Endothelial cell of umbilical vein (primary cell): ENCODE results near the gene AKAP13. TPM values are rescaled to one million over a fixed set of nuclear protein-coding genes. Genes with fewer than 3 reads are reported as not detected.

Experiments used
- BruUV-seq: library from RNA; stranded (reverse); fragments of 400-500 nt; replicated peaks from 2 replicates; lab custom pipeline; 2021; lab: Mats Ljungman, UMichigan
- CTCF ChIA-PET: fragments of 300-600, 350-600 bp; sonication (Branson Sonifier 250); formaldehyde crosslinking; loops from one replicate; lab custom pipeline; 2021; ENCODE audit warnings: antibody characterized with exemption, inconsistent platforms; lab: Charles Lee
- POLR2A ChIA-PET: fragments of 300-600, 350-600 bp; sonication (Branson Sonifier 250); formaldehyde crosslinking; loops from one replicate; lab custom pipeline; 2021; ENCODE audit warnings: antibody characterized with exemption, inconsistent platforms; lab: Charles Lee
- DNase-seq: peaks from one replicate; pipeline ENCODE4 v3.0.0-alpha.2; 2011; ENCODE audit warnings: low read depth, low spot score
- FAIRE-seq: peaks from 2 replicates; lab custom pipeline; 2011; peaks lifted over from hg19 to GRCh38; lab: Jason Lieb, UNC
- H2AFZ ChIP-seq: 2 replicates; pipeline ENCODE4 v1.6.0; 2012; ENCODE audit warnings: low read depth, low read length, control low read depth, inconsistent platforms
- H3K27ac ChIP-seq: 2 replicates; pipeline ENCODE4 v1.5.1; 2011; ENCODE audit warnings: low read depth, mild to moderate bottlenecking, control low read depth, low read length, moderate library complexity; ENCODE audit not compliant: insufficient read depth
- H3K27me3 ChIP-seq, 2 experiments: 2 replicates each; pipeline versions ENCODE4 v1.6.0 to v1.6.1; 2011; ENCODE audit warnings: low read length in 2 of 2, mixed read lengths in 1 of 2; ENCODE audit not compliant: control insufficient read depth in 2 of 2, insufficient read depth in 2 of 2
- H3K36me3 ChIP-seq, 2 experiments: 2 replicates in 1 of 2; 3 replicates in 1 of 2; pipeline ENCODE4 v1.5.1; 2011; ENCODE audit warnings: low read length in 2 of 2, mild to moderate bottlenecking in 1 of 2, moderate library complexity in 1 of 2; ENCODE audit not compliant: control insufficient read depth in 2 of 2, insufficient read depth in 2 of 2; ENCODE audit errors: extremely low read depth in 1 of 2
- H3K4me1 ChIP-seq: 3 replicates; pipeline ENCODE4 v1.5.1; 2011; ENCODE audit warnings: mild to moderate bottlenecking, low read length; ENCODE audit not compliant: control insufficient read depth, insufficient read depth; ENCODE audit errors: extremely low read depth
- H3K4me2 ChIP-seq: 2 replicates; pipeline ENCODE4 v1.6.1; 2011; ENCODE audit warnings: low read length, control low read depth, mixed read lengths; ENCODE audit not compliant: insufficient read depth
- H3K4me3 ChIP-seq, 3 experiments: fragments of 200-600 bp in 1 of 3; sonication (generic), shearing (Covaris generic) in 1 of 3; replicated peaks in 1 of 3; 2 replicates each; pipeline ENCODE4 v1.5.1; 2011 to 2016; ENCODE audit warnings: control low read depth in 3 of 3, low read length in 3 of 3, mild to moderate bottlenecking in 2 of 3, inconsistent platforms in 1 of 3, low read depth in 1 of 3, moderate library complexity in 1 of 3; ENCODE audit not compliant: insufficient read depth in 1 of 3
- H3K79me2 ChIP-seq: 2 replicates; pipeline ENCODE4 v1.6.0; 2012; ENCODE audit warnings: low read length, inconsistent platforms; ENCODE audit not compliant: control insufficient read depth, insufficient read depth
- H3K9ac ChIP-seq: replicated peaks from 2 replicates; pipeline ENCODE3; 2011; ENCODE audit warnings: low read length, control low read depth; ENCODE audit not compliant: insufficient read depth; ENCODE audit errors: extremely low read depth
- H3K9me1 ChIP-seq: replicated peaks from 3 replicates; pipeline ENCODE4 v1.6.0; 2011; ENCODE audit warnings: mild to moderate bottlenecking, low read length; ENCODE audit not compliant: control insufficient read depth, insufficient read depth; ENCODE audit errors: extremely low read depth
- H3K9me3 ChIP-seq: replicated peaks from 2 replicates; pipeline ENCODE4 v1.5.1; 2012; ENCODE audit warnings: low read length, inconsistent platforms; ENCODE audit not compliant: control insufficient read depth, insufficient read depth
- H4K20me1 ChIP-seq: replicated peaks from 2 replicates; pipeline ENCODE3; 2011; ENCODE audit warnings: mild to moderate bottlenecking, low read length; ENCODE audit not compliant: control insufficient read depth, insufficient read depth; ENCODE audit errors: extremely low read depth
- EZH2 ChIP-seq: IDR thresholded peaks from 2 replicates; pipeline ENCODE4 v1.6.1; 2012; ENCODE audit warnings: borderline replicate concordance, low read depth, mild to moderate bottlenecking, moderate library complexity, low read length, inconsistent platforms; ENCODE audit not compliant: severe bottlenecking
- FOS ChIP-seq: IDR thresholded peaks from 2 replicates; pipeline ENCODE4 v1.6.1; 2011; ENCODE audit warnings: mild to moderate bottlenecking, low read length, moderate library complexity, borderline replicate concordance; ENCODE audit not compliant: insufficient read depth
- GATA2 ChIP-seq: IDR thresholded peaks from 2 replicates; pipeline ENCODE4 v1.7.0; 2011; ENCODE audit warnings: low read depth, mild to moderate bottlenecking, moderate library complexity, mixed read lengths, low read length; ENCODE audit not compliant: insufficient read length, insufficient read depth
- JUN ChIP-seq: IDR thresholded peaks from 2 replicates; pipeline ENCODE4 v1.6.1; 2011; ENCODE audit warnings: borderline replicate concordance, low read depth; ENCODE audit not compliant: insufficient read length, insufficient read depth
- MYC ChIP-seq: IDR thresholded peaks from one replicate; pipeline ENCODE4 v1.6.1; 2011; ENCODE audit warnings: mild to moderate bottlenecking, low read depth, low read length
- POLR2A ChIP-seq: IDR thresholded peaks from 2 replicates; pipeline ENCODE4 v1.6.1; 2012; ENCODE audit warnings: low read depth, mild to moderate bottlenecking, control low read depth, low read length
- POLR2AphosphoS5 ChIP-seq: IDR thresholded peaks from 2 replicates; pipeline ENCODE4 v1.6.1; 2012; ENCODE audit warnings: low read depth, mild to moderate bottlenecking, control low read depth, low read length, moderate library complexity; ENCODE audit not compliant: insufficient read depth
- dilution Hi-C: fragments of 300-500 bp; cut with MboI; formaldehyde crosslinking; loops from one replicate; pipeline ENCODE4 v1.15.0; 2019; ENCODE audit warnings: low sequenced_read_pairs; ENCODE audit not compliant: extremely low pct_ligation_motif_present
- intact Hi-C: fragments of 100-400 bp; cut with micrococcal nuclease; formaldehyde crosslinking; loops from one replicate; pipeline ENCODE4 v1.10.0; 2022
- polyA plus RNA-seq, 4 experiments: library from polyadenylated mRNA; depleted of rRNA in 3 of 4; stranded (reverse) in 3 of 4; unstranded in 1 of 4; fragments of >200 nt; gene quantifications; 2 replicates each; pipeline versions ENCODE4 v1.2.1 to v1.2.3, GENCODE V29; 2011 to 2012; ENCODE audit warnings: missing spikeins in 1 of 4
- total RNA-seq: library from RNA; stranded (reverse); gene quantifications from 2 replicates; pipeline ENCODE4 v1.2.3, GENCODE V29; 2021
- TF ChIP-seq, protein P1 (sequence below): IDR thresholded peaks from 2 replicates; pipeline ENCODE4 v1.6.1; 2011; ENCODE audit not compliant: insufficient read depth, insufficient read length
- TF ChIP-seq, protein P2 (sequence below), 2 donors: IDR thresholded peaks; 1 replicate in 1 of 2; 2 replicates in 1 of 2; pipeline ENCODE4 v1.5.1; 2011; ENCODE audit warnings: low read length in 2 of 2, mild to moderate bottlenecking in 2 of 2, moderate library complexity in 2 of 2, control low read depth in 1 of 2, inconsistent platforms in 1 of 2, low read depth in 1 of 2; ENCODE audit not compliant: insufficient read depth in 1 of 2; ENCODE audit errors: extremely low read depth in 1 of 2

AKAP13 gene
- total and polyA plus RNA-seq, 2 donors (not counting 3 experiments of a cell fraction or from before 2014, with no cell fraction given): 22.8 to 87.8 TPM

DNA sequence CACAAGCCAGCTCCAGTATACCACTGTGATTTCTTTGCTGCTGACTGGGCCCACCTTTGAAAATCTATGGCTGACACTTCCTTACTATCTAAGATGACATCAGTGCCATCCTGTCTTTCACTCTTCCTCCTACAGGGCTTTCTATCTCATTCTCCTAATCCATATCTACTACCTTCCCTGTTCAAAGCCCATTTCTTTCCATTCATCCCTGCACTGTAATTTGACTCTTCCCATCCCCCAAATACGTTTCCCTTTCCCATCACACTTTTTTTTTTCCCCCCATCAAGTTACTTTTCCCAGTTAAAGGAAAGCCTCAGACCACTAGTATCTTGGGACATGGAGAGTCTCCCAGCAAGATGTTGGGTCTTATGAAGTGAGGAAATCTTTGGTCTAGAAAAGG is 136.7 kb downstream of the AKAP13 start:
- no peak for DNase-seq
- ChIA-PET CTCF (no interaction called here), POLR2A (no interaction called here)
- Histone ChIP-seq H3K79me2 (peaks cover 22% of the 10 kb centered on the region), H3K27me3 (no peaks in the 10 kb centered on the region), H2AFZ (no peak overlapping the region), H3K4me3 (no peak overlapping the region), H4K20me1 (peaks cover 5% of the 10 kb centered on the region), H3K4me2 (no peak overlapping the region), H3K9ac (no peak overlapping the region), H3K27ac (no peak overlapping the region), H3K36me3 (no peaks in the 10 kb centered on the region), H3K4me1 (no peaks in the 10 kb centered on the region), H3K9me1 (no peaks in the 10 kb centered on the region), H3K9me3 (no peaks in the 10 kb centered on the region)
- intact Hi-C loops (no loop called here), dilution Hi-C loops (no loop called here)
- no peak for FAIRE-seq
- BruUV-seq: no TSS peak
- TF ChIP-seq POLR2AphosphoS5 (no peak), POLR2A (no peak), MYC (no peak), JUN (no peak), FOS (no peak), EZH2 (no peak), GATA2 (no peak)
- TF ChIP-seq, protein P1, sequence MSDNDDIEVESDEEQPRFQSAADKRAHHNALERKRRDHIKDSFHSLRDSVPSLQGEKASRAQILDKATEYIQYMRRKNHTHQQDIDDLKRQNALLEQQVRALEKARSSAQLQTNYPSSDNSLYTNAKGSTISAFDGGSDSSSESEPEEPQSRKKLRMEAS: no peak
- TF ChIP-seq, protein P2, sequence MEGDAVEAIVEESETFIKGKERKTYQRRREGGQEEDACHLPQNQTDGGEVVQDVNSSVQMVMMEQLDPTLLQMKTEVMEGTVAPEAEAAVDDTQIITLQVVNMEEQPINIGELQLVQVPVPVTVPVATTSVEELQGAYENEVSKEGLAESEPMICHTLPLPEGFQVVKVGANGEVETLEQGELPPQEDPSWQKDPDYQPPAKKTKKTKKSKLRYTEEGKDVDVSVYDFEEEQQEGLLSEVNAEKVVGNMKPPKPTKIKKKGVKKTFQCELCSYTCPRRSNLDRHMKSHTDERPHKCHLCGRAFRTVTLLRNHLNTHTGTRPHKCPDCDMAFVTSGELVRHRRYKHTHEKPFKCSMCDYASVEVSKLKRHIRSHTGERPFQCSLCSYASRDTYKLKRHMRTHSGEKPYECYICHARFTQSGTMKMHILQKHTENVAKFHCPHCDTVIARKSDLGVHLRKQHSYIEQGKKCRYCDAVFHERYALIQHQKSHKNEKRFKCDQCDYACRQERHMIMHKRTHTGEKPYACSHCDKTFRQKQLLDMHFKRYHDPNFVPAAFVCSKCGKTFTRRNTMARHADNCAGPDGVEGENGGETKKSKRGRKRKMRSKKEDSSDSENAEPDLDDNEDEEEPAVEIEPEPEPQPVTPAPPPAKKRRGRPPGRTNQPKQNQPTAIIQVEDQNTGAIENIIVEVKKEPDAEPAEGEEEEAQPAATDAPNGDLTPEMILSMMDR (IDR thresholded peaks at IDR 0.05; ENCODE audit: extremely low read depth in 1 of 2, insufficient read depth in 1 of 2, low read depth in 1 of 2, low read length in 2 of 2): no peak
